SK-N-SH treated with all-trans-retinoic acid at 6 μM for 48 hours (cell line): ENCODE data around the gene LIPJ.

Experiments
- ATAC-seq: fragments of 200-7000 bp; cut with Tn5 transposase; 3 replicates; pipeline ENCODE4 v1.9.1; 2020; ENCODE audit warnings: mild to moderate bottlenecking, moderate library complexity
- ARNTL ChIP-seq: fragments of 450-650 bp; formaldehyde crosslinking; IDR thresholded peaks from 2 replicates; pipeline ENCODE4 v1.5.0; 2020; ENCODE audit warnings: low read depth, mild to moderate bottlenecking, moderate library complexity, borderline replicate concordance
- BACH2 ChIP-seq: fragments of 250-450 bp; sonication (Bioruptor Pico); IDR thresholded peaks from 2 replicates; pipeline ENCODE4 v1.9.0; 2021; ENCODE audit warnings: mild to moderate bottlenecking, borderline replicate concordance
- CREB5 ChIP-seq: fragments of 250-450 bp; sonication (Bioruptor Pico); IDR thresholded peaks from 2 replicates; pipeline ENCODE4 v1.5.1; 2020; ENCODE audit warnings: low read depth, mild to moderate bottlenecking, moderate library complexity
- CSDC2 ChIP-seq: fragments of 250-450 bp; sonication (Bioruptor Pico); IDR thresholded peaks from 2 replicates; pipeline ENCODE4 v1.5.0; 2020; ENCODE audit warnings: mild to moderate bottlenecking, moderate library complexity
- ESRRG ChIP-seq: fragments of 250-450 bp; sonication (Bioruptor Pico); IDR thresholded peaks from 2 replicates; pipeline ENCODE4 v1.6.1; 2021; ENCODE audit warnings: mild to moderate bottlenecking
- ISL1 ChIP-seq: fragments of 250-450 bp; sonication (Bioruptor Pico); IDR thresholded peaks from 2 replicates; pipeline ENCODE4 v2.1.2; 2022; ENCODE audit warnings: mild to moderate bottlenecking, moderate library complexity
- POU6F1 ChIP-seq: fragments of 250-450 bp; sonication (Bioruptor Pico); IDR thresholded peaks from 2 replicates; pipeline ENCODE4 v1.8.0; 2021; ENCODE audit warnings: low read depth, mild to moderate bottlenecking, moderate library complexity, borderline replicate concordance
- PPARA ChIP-seq: fragments of 250-450 bp; sonication (Bioruptor Pico); IDR thresholded peaks from 2 replicates; pipeline ENCODE4 v1.5.0; 2020; ENCODE audit warnings: mild to moderate bottlenecking, borderline replicate concordance
- RARB ChIP-seq: fragments of 250-450 bp; sonication (Bioruptor Pico); IDR thresholded peaks from 2 replicates; pipeline ENCODE4 v1.8.0; 2021; ENCODE audit warnings: mild to moderate bottlenecking, moderate library complexity
- SNAI2 ChIP-seq: fragments of 250-450 bp; sonication (Bioruptor Pico); IDR thresholded peaks from 2 replicates; pipeline ENCODE4 v1.5.0; 2020; ENCODE audit warnings: mild to moderate bottlenecking, moderate library complexity
- TCF4 ChIP-seq: fragments of 250-450 bp; sonication (Bioruptor Pico); IDR thresholded peaks from 2 replicates; pipeline ENCODE4 v1.8.0; 2021; ENCODE audit warnings: mild to moderate bottlenecking, moderate library complexity, borderline replicate concordance
- TOX ChIP-seq: fragments of 250-450 bp; sonication (Bioruptor Pico); IDR thresholded peaks from 2 replicates; pipeline ENCODE4 v1.8.0; 2021; ENCODE audit warnings: mild to moderate bottlenecking, moderate library complexity, borderline replicate concordance
- TSHZ2 ChIP-seq: fragments of 250-450 bp; sonication (Bioruptor Pico); IDR thresholded peaks from 2 replicates; pipeline ENCODE4 v1.5.0; 2020; ENCODE audit warnings: mild to moderate bottlenecking, moderate library complexity
- ZC3H10 ChIP-seq: fragments of 250-450 bp; sonication (Bioruptor Pico); IDR thresholded peaks from 2 replicates; pipeline ENCODE4 v1.5.1; 2021; ENCODE audit warnings: mild to moderate bottlenecking, moderate library complexity
- ZFP3 ChIP-seq: fragments of 250-450 bp; sonication (Bioruptor Pico); IDR thresholded peaks from 2 replicates; pipeline ENCODE4 v1.5.0; 2020; ENCODE audit warnings: mild to moderate bottlenecking, moderate library complexity
- ZNF70 ChIP-seq: fragments of 450-650 bp; formaldehyde crosslinking; IDR thresholded peaks from 2 replicates; pipeline ENCODE4 v1.5.0; 2020; ENCODE audit warnings: mild to moderate bottlenecking, moderate library complexity
- ZNF8 ChIP-seq: fragments of 450-650 bp; formaldehyde crosslinking; IDR thresholded peaks from 2 replicates; pipeline ENCODE4 v1.5.0; 2020; ENCODE audit warnings: mild to moderate bottlenecking, moderate library complexity

The LIPJ gene

GRCh38 chr10:88555190-88555908, 31.2 kb upstream of the LIPJ start:
- TF ChIP-seq ISL1 (CRISPR knock-in tag) (no peak), ESRRG (CRISPR knock-in tag) (no peak), ARNTL (CRISPR knock-in tag) (no peak), ZNF8 (CRISPR knock-in tag) (no peak), CSDC2 (CRISPR knock-in tag) (no peak), SNAI2 (no peak), RARB (CRISPR knock-in tag) (no peak), BACH2 (no peak), TCF4 (no peak), CREB5 (CRISPR knock-in tag) (no peak), ZC3H10 (CRISPR knock-in tag) (no peak), POU6F1 (no peak)
- no peak for ATAC-seq

- TF ChIP-seq ARNTL (CRISPR knock-in tag), result no peak
- no peak for TF ChIP-seq RARB (CRISPR knock-in tag)
- TF ChIP-seq BACH2, result no peak
- TF ChIP-seq CSDC2 (CRISPR knock-in tag), result no peak
- TF ChIP-seq ZFP3 (CRISPR knock-in tag), result no peak
- no peak for TF ChIP-seq ISL1 (CRISPR knock-in tag)
- TF ChIP-seq ESRRG (CRISPR knock-in tag), result no peak
- no peak for TF ChIP-seq TCF4
- TF ChIP-seq POU6F1, result no peak
- no peak for TF ChIP-seq TOX (CRISPR knock-in tag)
- no peak for TF ChIP-seq TSHZ2 (CRISPR knock-in tag)
- no peak for TF ChIP-seq SNAI2
- no peak for TF ChIP-seq ZNF70 (CRISPR knock-in tag)
- ATAC-seq, result no peak; the same call in 1 of the 3 replicates
Measured at GRCh38 chr10:88557256-88557655, 29.3 kb upstream of the LIPJ start.

- peak; percentile 74 for ATAC-seq
- TF ChIP-seq TOX (CRISPR knock-in tag), result peak; percentile 94; the same call in 1 of the 2 replicates
- peak; percentile 53; the same call in 1 of the 2 replicates for TF ChIP-seq SNAI2
- peak; percentile 93 for TF ChIP-seq ISL1 (CRISPR knock-in tag)
- TF ChIP-seq CREB5 (CRISPR knock-in tag), result peak; percentile 89
- TF ChIP-seq ZC3H10 (CRISPR knock-in tag), result peak; percentile 89; the same call in 1 of the 2 replicates
- TF ChIP-seq RARB (CRISPR knock-in tag), result no peak
Measured at GRCh38 chr10:88557658-88558057, 28.9 kb upstream of the LIPJ start.

- ATAC-seq, result no peak
- TF ChIP-seq ZNF8 (CRISPR knock-in tag), result no peak
- no peak for TF ChIP-seq SNAI2
- no peak for TF ChIP-seq PPARA (CRISPR knock-in tag)
Measured at GRCh38 chr10:88562152-88562551, 24.4 kb upstream of the LIPJ start.
